ENCODE data around the gene TMC6. TPM values are rescaled to one million over a fixed set of nuclear protein-coding genes. Genes with fewer than 3 reads are reported as not detected.

TMC6 gene
- total and polyA plus RNA-seq, 2 of the 13 experiments (the other 11 are each of a cell fraction or from before 2014, with no cell fraction given), result 48.4 to 99.1 TPM

GRCh38 chr17:78159575-78160158 is 31.1 kb upstream of the TMC6 start (continued):
- TF ChIP-seq CENPBD1 (CRISPR knock-in tag; IDR thresholded peaks at IDR 0.05; ENCODE audit: borderline replicate concordance, low read depth) (no peak), ZFP37 (CRISPR knock-in tag; IDR thresholded peaks at IDR 0.05; ENCODE audit: borderline replicate concordance) (no peak), PBX2 (CRISPR knock-in tag; IDR thresholded peaks at IDR 0.05) (no peak), ZNF557 (CRISPR knock-in tag; IDR thresholded peaks at IDR 0.05) (peak; percentile 13; the same call in 1 of the 2 replicates), ZNF232 (CRISPR knock-in tag; IDR thresholded peaks at IDR 0.05; ENCODE audit: borderline replicate concordance) (0 out of 2 replicates have a peak, but pooled peaks have one; percentile 14), ZBTB34 (CRISPR knock-in tag; IDR thresholded peaks at IDR 0.05) (peak; percentile 36; the same call in 1 of the 2 replicates), ZNF362 (CRISPR knock-in tag; IDR thresholded peaks at IDR 0.05; ENCODE audit: borderline replicate concordance) (0 out of 2 replicates have a peak, but pooled peaks have one; percentile 10), TARDBP (CRISPR knock-in tag; IDR thresholded peaks at IDR 0.05) (peak; percentile 65; the same call in 1 of the 2 replicates), CBX5 (CRISPR knock-in tag; IDR thresholded peaks at IDR 0.05; ENCODE audit: borderline replicate concordance) (no peak), CCDC6 (CRISPR knock-in tag; IDR thresholded peaks at IDR 0.05) (0 out of 2 replicates have a peak, but pooled peaks have one; percentile 60), ERF (CRISPR knock-in tag; IDR thresholded peaks at IDR 0.05) (no peak; the same call in 1 of the 2 replicates), FOXK1 (CRISPR knock-in tag; IDR thresholded peaks at IDR 0.05; ENCODE audit: borderline replicate concordance, low read depth) (no peak; the same call in 1 of the 2 replicates), PREB (CRISPR knock-in tag; IDR thresholded peaks at IDR 0.05) (no peak), ZNF484 (CRISPR knock-in tag; IDR thresholded peaks at IDR 0.05; ENCODE audit: borderline replicate concordance, low read depth) (no peak), ZNF263 (CRISPR knock-in tag; IDR thresholded peaks at IDR 0.05) (peak; percentile 55), TBX2 (CRISPR knock-in tag; IDR thresholded peaks at IDR 0.05; ENCODE audit: borderline replicate concordance) (peak; percentile 31; the same call in 1 of the 2 replicates), NFE2L1 (CRISPR knock-in tag; IDR thresholded peaks at IDR 0.05; ENCODE audit: borderline replicate concordance) (no peak), RFX5 (IDR thresholded peaks at IDR 0.05; ENCODE audit: low read depth, low read length) (peak; percentile 66; the same call in 1 of the 2 replicates), CSRNP1 (CRISPR knock-in tag; IDR thresholded peaks at IDR 0.05) (no peak), PPARG (CRISPR knock-in tag; conservative IDR thresholded peaks at IDR 0.05) (peak; percentile 86), EZH2 (conservative IDR thresholded peaks at IDR 0.05; ENCODE audit: low read depth, low read length) (no peak), ZFP36L1 (CRISPR knock-in tag; IDR thresholded peaks at IDR 0.05) (peak; percentile 81; the same call in 1 of the 2 replicates), CC2D1A (CRISPR knock-in tag; IDR thresholded peaks at IDR 0.05) (no peak)

Measured in HepG2 (cell line).